ENCODE data around the gene S1PR4. TPM values are rescaled to one million over a fixed set of nuclear protein-coding genes. Genes with fewer than 3 reads are reported as not detected.

Gene S1PR4
- total RNA-seq, 1 donor from 2014 or later: not detected

DNA sequence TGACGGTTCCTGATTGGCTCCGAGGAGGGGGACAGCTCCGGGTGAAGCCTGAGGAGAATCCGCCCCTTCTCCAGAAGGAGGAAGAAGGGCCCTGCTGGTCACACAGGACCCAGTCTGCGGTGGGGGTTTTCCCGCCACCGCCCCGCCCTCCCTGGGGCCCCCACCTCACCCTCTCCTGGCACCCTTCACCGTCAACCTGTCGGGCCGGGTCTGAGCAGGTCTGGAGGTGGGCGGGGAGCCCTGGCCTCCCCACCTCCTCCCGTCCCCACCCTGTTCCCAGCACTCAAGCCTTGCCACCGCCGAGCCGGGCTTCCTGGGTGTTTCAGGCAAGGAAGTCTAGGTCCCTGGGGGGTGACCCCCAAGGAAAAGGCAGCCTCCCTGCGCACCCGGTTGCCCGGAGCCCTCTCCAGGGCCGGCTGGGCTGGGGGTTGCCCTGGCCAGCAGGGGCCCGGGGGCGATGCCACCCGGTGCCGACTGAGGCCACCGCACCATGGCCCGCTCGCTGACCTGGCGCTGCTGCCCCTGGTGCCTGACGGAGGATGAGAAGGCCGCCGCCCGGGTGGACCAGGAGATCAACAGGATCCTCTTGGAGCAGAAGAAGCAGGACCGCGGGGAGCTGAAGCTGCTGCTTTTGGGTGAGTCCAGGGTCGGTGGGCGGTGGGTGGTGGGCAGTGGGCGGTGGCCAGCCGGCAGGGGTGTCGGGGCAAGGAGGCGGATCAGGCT lies 42.4 kb upstream of the S1PR4 start, which contains the start of gene GNA15:
Gene GNA15, plus strand, starts transcription at position 73 of the 723 bp plus-strand sequence. Its CDS starts 418 bp downstream, at position 491.
- no peak within 1 kb of the TSS for H3K27ac Mint-ChIP-seq (ENCODE audit: unreplicated experiment)

GRCh38 chr19:3136684-3137055 lies 41.9 kb upstream of the S1PR4 start:
- H3K4me2 ChIP-seq (ENCODE audit: low read length): no peak overlapping the region
- Mint-ChIP-seq H3K4me3 (ENCODE audit: unreplicated experiment) (no peak overlapping the region), H3K27ac (ENCODE audit: unreplicated experiment) (no peak overlapping the region), H3K27me3 (ENCODE audit: low read depth, unreplicated experiment) (peaks cover 5% of the 10 kb centered on the region), H3K4me1 (ENCODE audit: low read depth, unreplicated experiment) (no peaks in the 10 kb centered on the region), H3K36me3 (ENCODE audit: low read depth, unreplicated experiment) (no peaks in the 10 kb centered on the region), H3K9me3 (ENCODE audit: unreplicated experiment) (no peaks in the 10 kb centered on the region)
- H3K36me3 ChIP-seq (ENCODE audit: insufficient read depth, low read length): no peaks in the 10 kb centered on the region
- no peak overlapping the region for H3K9ac ChIP-seq (ENCODE audit: low read length)
- no peak overlapping the region for H3K27ac ChIP-seq (ENCODE audit: low read depth, low read length)
- no peak overlapping the region for H3K4me3 ChIP-seq (ENCODE audit: insufficient read depth, low read depth, low read length)
- DNase-seq (ENCODE audit: low read depth) (no peak), FAIRE-seq (no peak)
- no peaks in the 10 kb centered on the region for H3K79me2 ChIP-seq (ENCODE audit: insufficient read depth, low read length)
- H3K9me3 ChIP-seq (ENCODE audit: insufficient read depth, low read depth, low read length): no peaks in the 10 kb centered on the region
- H4K20me1 ChIP-seq (ENCODE audit: insufficient read depth, low read length): no peaks in the 10 kb centered on the region
- H3K27me3 ChIP-seq (ENCODE audit: insufficient read depth, low read length): no peaks in the 10 kb centered on the region
- H2AFZ ChIP-seq (ENCODE audit: low read depth, low read length): no peak overlapping the region
- H3K4me1 ChIP-seq (ENCODE audit: insufficient read depth, low read length): peaks cover 11% of the 10 kb centered on the region
- TF ChIP-seq CTCF (IDR thresholded peaks at IDR 0.05; ENCODE audit: insufficient read depth, low read depth, low read length) (no peak), EZH2 (IDR thresholded peaks at IDR 0.05; ENCODE audit: insufficient read depth, low read length) (no peak)

More for the DNA sequence above, 42.4 kb upstream of the S1PR4 start, which contains the start of gene GNA15:
- Histone ChIP-seq H3K9ac (ENCODE audit: low read length) (no peak within 1 kb of the TSS), H3K36me3 (ENCODE audit: insufficient read depth, low read length) (no peaks in the 10 kb centered on the region), H3K79me2 (ENCODE audit: insufficient read depth, low read length) (no peaks in the 10 kb centered on the region), H3K27me3 (ENCODE audit: insufficient read depth, low read length) (no peaks in the 10 kb centered on the region), H3K27ac (ENCODE audit: low read depth, low read length) (no peak within 1 kb of the TSS), H2AFZ (ENCODE audit: low read depth, low read length) (no peak within 1 kb of the TSS), H4K20me1 (ENCODE audit: insufficient read depth, low read length) (no peaks in the 10 kb centered on the region), H3K4me2 (ENCODE audit: low read length) (no peak within 1 kb of the TSS), H3K4me3 (ENCODE audit: insufficient read depth, low read depth, low read length) (no peak within 1 kb of the TSS), H3K4me1 (ENCODE audit: insufficient read depth, low read length) (peaks cover 9% of the 10 kb centered on the region), H3K9me3 (ENCODE audit: insufficient read depth, low read depth, low read length) (no peaks in the 10 kb centered on the region)
- Mint-ChIP-seq H3K36me3 (ENCODE audit: low read depth, unreplicated experiment) (no peaks in the 10 kb centered on the region), H3K9me3 (ENCODE audit: unreplicated experiment) (no peaks in the 10 kb centered on the region), H3K4me1 (ENCODE audit: low read depth, unreplicated experiment) (no peaks in the 10 kb centered on the region), H3K4me3 (ENCODE audit: unreplicated experiment) (no peak within 1 kb of the TSS), H3K27me3 (ENCODE audit: low read depth, unreplicated experiment) (peaks cover 5% of the 10 kb centered on the region)
- DNase-seq (ENCODE audit: low read depth) (no peak), FAIRE-seq (no peak)
- TF ChIP-seq CTCF (IDR thresholded peaks at IDR 0.05; ENCODE audit: insufficient read depth, low read depth, low read length) (no peak), EZH2 (IDR thresholded peaks at IDR 0.05; ENCODE audit: insufficient read depth, low read length) (no peak)

GRCh38 chr19:3137119-3137518 lies 41.5 kb upstream of the S1PR4 start:
- no peak for DNase-seq (ENCODE audit: low read depth)
- Histone ChIP-seq H2AFZ (ENCODE audit: low read depth, low read length) (no peak overlapping the region), H3K4me3 (ENCODE audit: insufficient read depth, low read depth, low read length) (no peak overlapping the region), H3K9me3 (ENCODE audit: insufficient read depth, low read depth, low read length) (no peaks in the 10 kb centered on the region), H3K36me3 (ENCODE audit: insufficient read depth, low read length) (no peaks in the 10 kb centered on the region), H3K27me3 (ENCODE audit: insufficient read depth, low read length) (no peaks in the 10 kb centered on the region), H4K20me1 (ENCODE audit: insufficient read depth, low read length) (no peaks in the 10 kb centered on the region), H3K4me2 (ENCODE audit: low read length) (no peak overlapping the region), H3K27ac (ENCODE audit: low read depth, low read length) (no peak overlapping the region), H3K9ac (ENCODE audit: low read length) (no peak overlapping the region), H3K4me1 (ENCODE audit: insufficient read depth, low read length) (peaks cover 16% of the 10 kb centered on the region), H3K79me2 (ENCODE audit: insufficient read depth, low read length) (no peaks in the 10 kb centered on the region)
- H3K27ac Mint-ChIP-seq (ENCODE audit: unreplicated experiment): no peak overlapping the region
- no peaks in the 10 kb centered on the region for H3K9me3 Mint-ChIP-seq (ENCODE audit: unreplicated experiment)
- no peaks in the 10 kb centered on the region for H3K36me3 Mint-ChIP-seq (ENCODE audit: low read depth, unreplicated experiment)
- H3K27me3 Mint-ChIP-seq (ENCODE audit: low read depth, unreplicated experiment): peaks cover 5% of the 10 kb centered on the region
- FAIRE-seq: no peak
- H3K4me1 Mint-ChIP-seq (ENCODE audit: low read depth, unreplicated experiment): no peaks in the 10 kb centered on the region
- no peak overlapping the region for H3K4me3 Mint-ChIP-seq (ENCODE audit: unreplicated experiment)
- TF ChIP-seq CTCF (IDR thresholded peaks at IDR 0.05; ENCODE audit: insufficient read depth, low read depth, low read length) (no peak), EZH2 (IDR thresholded peaks at IDR 0.05; ENCODE audit: insufficient read depth, low read length) (no peak)

Measured in astrocyte (in vitro differentiated cells and primary cell).